ENCODE measurements around the gene DGKG.

The DGKG gene

GRCh38 chr3:186167646-186168395 lies 194.2 kb downstream of the DGKG start:
- no peak for DNase-seq

GRCh38 chr3:186166491-186167288 lies 195.3 kb downstream of the DGKG start:
- no peak for DNase-seq

- no peak for DNase-seq
Observed at GRCh38 chr3:186166036-186166435, 196.0 kb downstream of the DGKG start.

- no peak for DNase-seq
Observed at GRCh38 chr3:186165331-186165730, 196.7 kb downstream of the DGKG start.

GRCh38 chr3:186164696-186165095 lies 197.3 kb downstream of the DGKG start:
- no peak for DNase-seq

- no peak for DNase-seq
Observed at GRCh38 chr3:186162221-186162620, 199.8 kb downstream of the DGKG start.

- DNase-seq: no peak
Observed at GRCh38 chr3:186160691-186161243, 201.3 kb downstream of the DGKG start.

GRCh38 chr3:186154641-186155040 lies 207.4 kb downstream of the DGKG start:
- no peak for DNase-seq

- no peak for DNase-seq
Observed at GRCh38 chr3:186152889-186153292, 209.1 kb downstream of the DGKG start.

GRCh38 chr3:186152361-186152798 lies 209.7 kb downstream of the DGKG start:
- no peak for DNase-seq

GRCh38 chr3:186151077-186151971 lies 210.7 kb downstream of the DGKG start:
- no peak for DNase-seq

GRCh38 chr3:186150041-186150830 lies 211.8 kb downstream of the DGKG start:
- DNase-seq: no peak

GRCh38 chr3:186149319-186149960 lies 212.6 kb downstream of the DGKG start:
- DNase-seq: no peak

GRCh38 chr3:186144257-186144656 lies 217.8 kb downstream of the DGKG start:
- no peak for DNase-seq

- no peak for DNase-seq
Observed at GRCh38 chr3:186143250-186143649, 218.8 kb downstream of the DGKG start.

- no peak for DNase-seq
Observed at GRCh38 chr3:186142393-186142932, 219.6 kb downstream of the DGKG start.

- no peak for DNase-seq
Observed at GRCh38 chr3:186141790-186142189, 220.2 kb downstream of the DGKG start.

GRCh38 chr3:186138272-186138981 lies 223.6 kb downstream of the DGKG start:
- DNase-seq: no peak

GRCh38 chr3:186137051-186137685 lies 224.9 kb downstream of the DGKG start:
- DNase-seq: no peak

GRCh38 chr3:186133980-186134379 lies 228.1 kb downstream of the DGKG start:
- DNase-seq: no peak
